HUES6 (cell line): ENCODE data around the gene MEF2D.

Experiments used
- H3K27ac ChIP-seq: 2 replicates; pipeline ENCODE4 v1.7.0; 2013; ENCODE audit warnings: low read depth, mild to moderate bottlenecking, low read length, inconsistent platforms
- H3K27me3 ChIP-seq: 2 replicates; pipeline ENCODE4 v1.6.1; 2013; ENCODE audit warnings: low read length; ENCODE audit not compliant: control insufficient read depth, insufficient read depth
- H3K36me3 ChIP-seq: 2 replicates; pipeline ENCODE4 v1.6.1; 2013; ENCODE audit warnings: low read length; ENCODE audit not compliant: control insufficient read depth, insufficient read depth
- H3K4me1 ChIP-seq: 2 replicates; pipeline ENCODE4 v1.6.1; 2013; ENCODE audit warnings: low read length; ENCODE audit not compliant: control insufficient read depth, insufficient read depth
- H3K4me3 ChIP-seq: 2 replicates; pipeline ENCODE4 v1.5.1; 2013; ENCODE audit warnings: low read depth, low read length
- H3K9ac ChIP-seq: one replicate; pipeline ENCODE4 v1.6.1; 2013; ENCODE audit warnings: mild to moderate bottlenecking, low read length
- H3K9me3 ChIP-seq: 2 replicates; pipeline ENCODE4 v1.6.1; 2013; ENCODE audit warnings: low read depth, low read length; ENCODE audit not compliant: control insufficient read depth, insufficient read depth

MEF2D gene

GRCh38 chr1:156421939-156422601, 78.5 kb downstream of the MEF2D start:
- no peaks in the 10 kb centered on the region for H3K36me3 ChIP-seq
- peak overlapping the region; percentile 39 for H3K9ac ChIP-seq
- H3K4me1 ChIP-seq: peaks cover 25% of the 10 kb centered on the region
- H3K9me3 ChIP-seq: no peaks in the 10 kb centered on the region
- no peak overlapping the region for H3K27ac ChIP-seq
- H3K27me3 ChIP-seq: peaks cover 99% of the 10 kb centered on the region
- peak overlapping the region; percentile 60 for H3K4me3 ChIP-seq

GRCh38 chr1:156421062-156421938, 79.3 kb downstream of the MEF2D start:
- Histone ChIP-seq H3K9ac (peak overlapping the region; percentile 39), H3K27me3 (peaks cover 99% of the 10 kb centered on the region), H3K9me3 (no peaks in the 10 kb centered on the region), H3K4me3 (peak overlapping the region; percentile 60), H3K36me3 (no peaks in the 10 kb centered on the region), H3K4me1 (peaks cover 25% of the 10 kb centered on the region), H3K27ac (no peak overlapping the region)

DNA sequence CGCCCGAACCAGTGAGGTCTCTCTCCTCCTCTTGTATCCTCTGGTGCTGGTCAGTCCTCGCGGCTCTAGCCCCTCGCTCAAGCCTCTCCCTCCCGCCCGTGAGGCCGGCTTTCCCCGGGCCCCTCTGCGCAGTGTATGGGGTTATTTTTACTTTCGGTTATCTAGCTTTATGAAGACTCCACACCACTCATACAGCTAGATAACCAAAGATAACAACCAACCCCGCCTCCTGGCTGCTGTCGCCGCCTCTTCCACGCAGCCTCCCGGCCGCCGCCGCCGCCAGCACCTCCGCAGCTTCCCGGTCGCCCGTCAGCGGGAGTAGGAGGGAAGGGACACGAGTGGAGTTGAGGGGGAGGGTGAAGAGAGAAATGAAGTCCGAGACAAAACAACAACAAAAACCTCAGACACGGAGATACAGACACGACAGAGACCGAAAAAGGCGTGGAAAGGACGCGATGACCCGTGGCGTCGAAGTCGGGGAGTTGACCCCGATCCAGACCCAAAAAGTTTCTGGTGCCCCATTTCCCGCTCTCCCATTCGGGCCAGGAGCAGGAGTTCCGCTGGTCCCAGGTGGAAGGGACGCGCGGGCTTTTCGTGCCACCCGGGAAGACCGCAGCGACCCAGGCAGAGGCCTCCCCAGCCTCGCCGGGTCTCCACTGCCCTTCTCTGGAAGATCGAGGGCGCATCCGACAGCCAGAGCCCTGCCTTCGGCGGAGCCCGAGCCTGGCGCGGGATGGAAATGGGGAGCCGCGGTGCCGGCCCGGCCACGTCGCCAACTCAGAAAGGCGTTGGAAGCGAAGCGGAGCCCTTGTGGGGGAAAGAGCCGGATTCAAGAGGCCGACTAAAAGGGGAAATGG, 80.1 kb downstream of the MEF2D start:
- peak overlapping the region; percentile 60 for H3K4me3 ChIP-seq
- H3K4me1 ChIP-seq: peaks cover 25% of the 10 kb centered on the region
- H3K36me3 ChIP-seq: no peaks in the 10 kb centered on the region
- H3K27me3 ChIP-seq: peaks cover 99% of the 10 kb centered on the region
- no peak overlapping the region for H3K27ac ChIP-seq
- H3K9ac ChIP-seq: peak overlapping the region; percentile 45
- no peaks in the 10 kb centered on the region for H3K9me3 ChIP-seq

DNA sequence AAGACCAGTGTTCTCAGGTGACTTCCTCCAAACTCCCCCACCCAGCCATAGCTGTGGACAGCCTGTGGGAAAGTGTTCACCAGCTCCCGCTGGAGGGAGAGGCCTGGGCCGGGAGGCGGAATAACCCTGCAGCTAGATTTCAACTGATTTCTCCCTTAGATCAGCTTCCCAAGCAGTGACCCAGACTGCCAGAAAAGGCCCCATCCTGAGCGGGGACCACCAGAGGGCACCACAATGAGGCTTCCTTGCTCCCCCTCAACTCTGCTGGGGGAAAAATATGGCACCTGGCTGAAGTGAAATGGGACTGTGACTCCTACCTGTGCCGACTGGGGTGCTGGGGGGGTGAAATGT, 80.7 kb downstream of the MEF2D start:
- H3K27me3 ChIP-seq: peaks cover 97% of the 10 kb centered on the region
- no peaks in the 10 kb centered on the region for H3K9me3 ChIP-seq
- H3K36me3 ChIP-seq: no peaks in the 10 kb centered on the region
- H3K9ac ChIP-seq: no peak overlapping the region
- H3K27ac ChIP-seq: no peak overlapping the region
- peaks cover 25% of the 10 kb centered on the region for H3K4me1 ChIP-seq
- peak overlapping the region; percentile 60 for H3K4me3 ChIP-seq

GRCh38 chr1:156418416-156419070, 82.0 kb downstream of the MEF2D start:
- peaks cover 87% of the 10 kb centered on the region for H3K27me3 ChIP-seq
- no peak overlapping the region for H3K4me3 ChIP-seq
- H3K9me3 ChIP-seq: no peaks in the 10 kb centered on the region
- H3K27ac ChIP-seq: no peak overlapping the region
- no peaks in the 10 kb centered on the region for H3K36me3 ChIP-seq
- no peak overlapping the region for H3K9ac ChIP-seq
- H3K4me1 ChIP-seq: peaks cover 25% of the 10 kb centered on the region

GRCh38 chr1:156417401-156418020, 83.1 kb downstream of the MEF2D start:
- Histone ChIP-seq H3K4me1 (peaks cover 29% of the 10 kb centered on the region), H3K9me3 (no peaks in the 10 kb centered on the region), H3K27ac (no peak overlapping the region), H3K4me3 (no peak overlapping the region), H3K36me3 (no peaks in the 10 kb centered on the region), H3K9ac (no peak overlapping the region), H3K27me3 (peaks cover 77% of the 10 kb centered on the region)

- no peaks in the 10 kb centered on the region for H3K36me3 ChIP-seq
- H3K9me3 ChIP-seq: no peaks in the 10 kb centered on the region
- H3K4me3 ChIP-seq: no peak overlapping the region
- no peak overlapping the region for H3K9ac ChIP-seq
- peaks cover 72% of the 10 kb centered on the region for H3K27me3 ChIP-seq
- H3K27ac ChIP-seq: no peak overlapping the region
- H3K4me1 ChIP-seq: peaks cover 25% of the 10 kb centered on the region
Measured at GRCh38 chr1:156416993-156417392, 83.6 kb downstream of the MEF2D start.

DNA sequence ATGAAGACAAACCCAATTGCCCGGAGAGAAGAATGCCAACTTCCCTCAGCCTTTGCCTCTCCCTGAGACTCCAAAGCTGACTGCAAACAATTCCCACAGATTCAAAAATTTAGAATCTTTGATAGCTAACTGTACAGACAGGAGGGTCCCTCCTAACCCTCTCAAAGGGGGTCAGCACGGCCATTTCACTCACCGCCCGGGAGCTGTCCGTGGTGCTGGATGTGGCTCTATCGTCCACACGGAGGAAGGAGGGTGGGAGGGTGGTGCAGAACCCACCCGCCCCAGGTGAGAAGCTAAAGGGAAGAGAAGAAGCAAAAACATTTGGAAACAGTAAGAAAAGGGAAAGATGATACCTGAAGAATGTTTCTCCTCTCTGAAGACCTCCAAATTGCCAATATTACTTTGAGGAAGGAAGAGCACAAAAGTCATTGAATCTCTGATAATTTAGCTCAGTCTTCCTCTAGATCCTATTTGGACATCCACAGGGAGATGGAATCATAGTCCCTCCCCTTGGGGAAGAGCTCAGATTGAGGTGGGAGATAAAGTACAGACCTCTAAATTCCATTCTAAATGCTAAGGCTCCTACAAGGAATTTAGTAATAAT, 86.0 kb downstream of the MEF2D start:
- H3K9me3 ChIP-seq: no peaks in the 10 kb centered on the region

More for the DNA sequence above, 86.0 kb downstream of the MEF2D start:
- Histone ChIP-seq H3K9ac (no peak overlapping the region), H3K36me3 (no peaks in the 10 kb centered on the region), H3K27ac (no peak overlapping the region), H3K4me1 (peaks cover 11% of the 10 kb centered on the region), H3K27me3 (peaks cover 58% of the 10 kb centered on the region), H3K4me3 (no peak overlapping the region)
